22Rv1 (cell line): ENCODE results near the gene YIPF4.
"Not testable (repeated sequence)": the region's sequence is repeated elsewhere in the genome, so short reads cannot be mapped to it uniquely, and the experiment has no call there.

Experiments used
- H3K27ac ChIP-seq: fragments of 450-650 bp; 2 replicates; pipeline ENCODE4 v1.5.1; 2017
- CTCF ChIP-seq: fragments of 450-650 bp; IDR thresholded peaks from 2 replicates; pipeline ENCODE4 v1.5.1; 2017; ENCODE audit warnings: mild to moderate bottlenecking
- ZFX ChIP-seq: fragments of 450-650 bp; IDR thresholded peaks from 2 replicates; pipeline ENCODE4 v1.6.1; 2017; ENCODE audit warnings: antibody characterized with exemption, borderline replicate concordance

The YIPF4 gene

GRCh38 chr2:32284321-32284720 lies 6.6 kb downstream of the YIPF4 start:
- H3K27ac ChIP-seq: no peak overlapping the region
- TF ChIP-seq CTCF (no peak), ZFX (no peak)

GRCh38 chr2:32289165-32289999 lies 11.7 kb downstream of the YIPF4 start:
- TF ChIP-seq CTCF: no peak
- TF ChIP-seq ZFX: no peak
- H3K27ac ChIP-seq: peak overlapping the region; percentile 38

GRCh38 chr2:32290000-32290339 lies 12.3 kb downstream of the YIPF4 start:
- H3K27ac ChIP-seq: peak overlapping the region; percentile 38; the same call in 1 of the 2 replicates
- TF ChIP-seq CTCF: no peak
- no peak for TF ChIP-seq ZFX

GRCh38 chr2:32291746-32292145 lies 14.0 kb downstream of the YIPF4 start:
- no peak for TF ChIP-seq CTCF
- no peak for TF ChIP-seq ZFX
- peak overlapping the region; percentile 17; the same call in 1 of the 2 replicates for H3K27ac ChIP-seq

- not testable (repeated sequence) for H3K27ac ChIP-seq
Observed at GRCh38 chr2:32293493-32293892, 15.8 kb downstream of the YIPF4 start.

- not testable (repeated sequence) for H3K27ac ChIP-seq
Observed at GRCh38 chr2:32293966-32294562, 16.4 kb downstream of the YIPF4 start.

- no peak for TF ChIP-seq CTCF
- TF ChIP-seq ZFX: no peak
- no peak overlapping the region for H3K27ac ChIP-seq
Observed at GRCh38 chr2:32310577-32310976, 32.9 kb downstream of the YIPF4 start.

- H3K27ac ChIP-seq: no peak overlapping the region
- TF ChIP-seq ZFX: no peak
- TF ChIP-seq CTCF: no peak
Observed at GRCh38 chr2:32314886-32315285, 37.2 kb downstream of the YIPF4 start.

- H3K27ac ChIP-seq: peak overlapping the region; percentile 66
Observed at GRCh38 chr2:32328679-32329078, 51.0 kb downstream of the YIPF4 start.

- peak overlapping the region; percentile 66 for H3K27ac ChIP-seq
Observed at GRCh38 chr2:32329180-32329980, 51.7 kb downstream of the YIPF4 start.
